ENCODE results near the gene TGFBR1.

DNA sequence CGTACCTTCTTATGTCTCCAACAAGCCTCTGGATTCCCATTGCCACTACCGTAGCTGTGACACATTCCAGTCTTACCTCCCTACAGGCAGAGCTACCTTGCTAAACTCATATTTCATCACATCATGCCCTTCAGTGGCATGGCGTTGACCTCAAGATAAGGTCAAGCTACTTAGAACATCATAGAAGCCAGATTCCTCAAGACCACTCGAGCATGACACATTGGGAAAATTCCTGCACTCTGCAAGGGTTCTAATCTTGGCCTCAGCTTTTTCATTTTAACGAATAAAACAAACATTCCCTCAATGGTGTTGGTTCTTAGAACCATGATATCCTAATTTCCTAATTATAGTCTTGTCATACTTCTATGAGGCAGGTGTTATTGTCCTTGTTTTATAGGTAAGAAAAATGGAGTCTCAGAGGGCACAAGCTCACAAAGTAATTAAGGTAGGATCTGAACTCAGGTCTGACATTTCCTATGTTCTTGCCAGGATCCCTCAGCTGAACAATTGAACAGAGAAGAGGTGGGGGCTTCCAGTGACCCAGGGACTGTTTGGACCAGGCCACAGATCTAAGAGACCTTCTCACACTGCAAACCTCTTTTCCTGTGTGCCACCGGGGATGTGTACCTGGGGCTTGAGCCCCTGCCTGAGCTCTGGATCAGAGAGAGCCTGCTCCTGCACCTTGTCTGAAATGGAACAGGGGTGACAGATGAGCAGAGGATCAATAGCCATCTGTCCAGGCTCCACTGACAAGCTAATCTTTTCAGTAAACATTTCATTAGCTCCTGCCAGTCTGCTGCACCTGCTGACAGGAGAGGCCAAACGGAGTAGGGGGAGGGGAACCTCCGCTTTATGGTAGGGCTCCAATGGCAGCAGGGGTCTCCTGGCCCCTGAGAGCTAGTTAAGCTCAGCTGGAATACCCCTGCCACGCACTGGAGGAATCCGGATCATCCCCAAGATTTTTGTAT, 67.5 kb downstream of the TGFBR1 start:
- TF ChIP-seq POLR2AphosphoS5 (IDR thresholded peaks at IDR 0.05; ENCODE audit: borderline replicate concordance, low read depth, low read length) (no peak), EZH2 (IDR thresholded peaks at IDR 0.05) (no peak)
